ENCODE results near the gene LPP.

Gene LPP

DNA sequence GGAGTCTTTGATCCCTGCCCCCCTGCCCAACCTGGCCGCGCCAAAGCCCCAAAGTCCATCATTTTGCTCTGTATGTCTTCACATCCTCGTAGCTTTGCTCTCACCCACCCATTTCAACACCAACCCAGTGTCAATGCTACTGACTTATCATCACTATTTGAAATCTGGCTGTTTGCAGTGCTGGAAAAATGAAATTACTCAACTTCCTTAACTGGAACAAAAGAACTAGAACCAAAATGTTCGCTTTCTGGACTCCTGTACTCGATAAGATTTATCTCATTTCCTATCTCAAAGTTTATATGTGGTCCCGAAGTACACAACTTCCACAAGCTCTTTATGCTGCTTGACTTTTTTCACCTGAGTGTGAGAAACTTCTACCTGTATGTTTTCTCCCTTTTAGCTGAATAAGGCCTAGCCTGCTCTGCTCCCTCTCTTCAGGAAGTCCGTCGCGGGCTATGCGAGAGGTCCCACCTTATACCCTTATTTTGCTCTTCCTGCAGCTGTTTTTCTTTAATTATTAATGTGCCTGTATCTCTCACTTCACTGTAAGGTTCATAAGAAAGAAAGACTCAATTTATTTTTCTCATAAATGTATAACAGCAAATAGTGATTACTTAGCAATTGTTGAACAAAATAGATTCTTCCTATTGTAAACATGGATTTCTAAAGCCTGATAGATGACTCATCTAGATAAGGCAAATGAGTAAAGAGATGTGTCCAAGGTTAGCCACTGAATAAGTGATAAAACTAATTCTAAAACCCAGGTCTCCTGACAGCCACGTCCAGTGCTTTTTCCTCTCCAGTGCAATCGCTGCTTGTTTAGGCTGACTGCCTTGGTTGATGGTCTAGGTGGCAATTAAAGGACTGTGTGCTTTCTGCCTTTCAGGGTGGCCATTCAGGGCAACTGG is 553.7 kb downstream of the LPP start:
- no peak overlapping the region for H3K4me3 ChIP-seq (replicated peaks; ENCODE audit: insufficient read depth, low read length)
- no peak for DNase-seq (ENCODE audit: low read depth in 1 of 2, low spot score in 1 of 2)
- TF ChIP-seq GABPA (IDR thresholded peaks at IDR 0.05; ENCODE audit: low read depth) (no peak), POLR2AphosphoS5 (IDR thresholded peaks at IDR 0.05; ENCODE audit: low read depth) (no peak), SPI1 (IDR thresholded peaks at IDR 0.05; ENCODE audit: borderline replicate concordance, low read depth) (no peak)
- TF ChIP-seq, protein P1, sequence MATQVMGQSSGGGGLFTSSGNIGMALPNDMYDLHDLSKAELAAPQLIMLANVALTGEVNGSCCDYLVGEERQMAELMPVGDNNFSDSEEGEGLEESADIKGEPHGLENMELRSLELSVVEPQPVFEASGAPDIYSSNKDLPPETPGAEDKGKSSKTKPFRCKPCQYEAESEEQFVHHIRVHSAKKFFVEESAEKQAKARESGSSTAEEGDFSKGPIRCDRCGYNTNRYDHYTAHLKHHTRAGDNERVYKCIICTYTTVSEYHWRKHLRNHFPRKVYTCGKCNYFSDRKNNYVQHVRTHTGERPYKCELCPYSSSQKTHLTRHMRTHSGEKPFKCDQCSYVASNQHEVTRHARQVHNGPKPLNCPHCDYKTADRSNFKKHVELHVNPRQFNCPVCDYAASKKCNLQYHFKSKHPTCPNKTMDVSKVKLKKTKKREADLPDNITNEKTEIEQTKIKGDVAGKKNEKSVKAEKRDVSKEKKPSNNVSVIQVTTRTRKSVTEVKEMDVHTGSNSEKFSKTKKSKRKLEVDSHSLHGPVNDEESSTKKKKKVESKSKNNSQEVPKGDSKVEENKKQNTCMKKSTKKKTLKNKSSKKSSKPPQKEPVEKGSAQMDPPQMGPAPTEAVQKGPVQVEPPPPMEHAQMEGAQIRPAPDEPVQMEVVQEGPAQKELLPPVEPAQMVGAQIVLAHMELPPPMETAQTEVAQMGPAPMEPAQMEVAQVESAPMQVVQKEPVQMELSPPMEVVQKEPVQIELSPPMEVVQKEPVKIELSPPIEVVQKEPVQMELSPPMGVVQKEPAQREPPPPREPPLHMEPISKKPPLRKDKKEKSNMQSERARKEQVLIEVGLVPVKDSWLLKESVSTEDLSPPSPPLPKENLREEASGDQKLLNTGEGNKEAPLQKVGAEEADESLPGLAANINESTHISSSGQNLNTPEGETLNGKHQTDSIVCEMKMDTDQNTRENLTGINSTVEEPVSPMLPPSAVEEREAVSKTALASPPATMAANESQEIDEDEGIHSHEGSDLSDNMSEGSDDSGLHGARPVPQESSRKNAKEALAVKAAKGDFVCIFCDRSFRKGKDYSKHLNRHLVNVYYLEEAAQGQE (IDR thresholded peaks at IDR 0.05; ENCODE audit: insufficient replicate concordance, low read depth), result no peak
- TF ChIP-seq, protein P2, sequence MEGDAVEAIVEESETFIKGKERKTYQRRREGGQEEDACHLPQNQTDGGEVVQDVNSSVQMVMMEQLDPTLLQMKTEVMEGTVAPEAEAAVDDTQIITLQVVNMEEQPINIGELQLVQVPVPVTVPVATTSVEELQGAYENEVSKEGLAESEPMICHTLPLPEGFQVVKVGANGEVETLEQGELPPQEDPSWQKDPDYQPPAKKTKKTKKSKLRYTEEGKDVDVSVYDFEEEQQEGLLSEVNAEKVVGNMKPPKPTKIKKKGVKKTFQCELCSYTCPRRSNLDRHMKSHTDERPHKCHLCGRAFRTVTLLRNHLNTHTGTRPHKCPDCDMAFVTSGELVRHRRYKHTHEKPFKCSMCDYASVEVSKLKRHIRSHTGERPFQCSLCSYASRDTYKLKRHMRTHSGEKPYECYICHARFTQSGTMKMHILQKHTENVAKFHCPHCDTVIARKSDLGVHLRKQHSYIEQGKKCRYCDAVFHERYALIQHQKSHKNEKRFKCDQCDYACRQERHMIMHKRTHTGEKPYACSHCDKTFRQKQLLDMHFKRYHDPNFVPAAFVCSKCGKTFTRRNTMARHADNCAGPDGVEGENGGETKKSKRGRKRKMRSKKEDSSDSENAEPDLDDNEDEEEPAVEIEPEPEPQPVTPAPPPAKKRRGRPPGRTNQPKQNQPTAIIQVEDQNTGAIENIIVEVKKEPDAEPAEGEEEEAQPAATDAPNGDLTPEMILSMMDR (IDR thresholded peaks at IDR 0.05; ENCODE audit: insufficient read depth, low read length), result no peak
- H3K27ac ChIP-seq (replicated peaks), result no peak overlapping the region
- H3K27me3 ChIP-seq (ENCODE audit: insufficient read depth, poor library complexity, severe bottlenecking), result no peaks in the 10 kb centered on the region

DNA sequence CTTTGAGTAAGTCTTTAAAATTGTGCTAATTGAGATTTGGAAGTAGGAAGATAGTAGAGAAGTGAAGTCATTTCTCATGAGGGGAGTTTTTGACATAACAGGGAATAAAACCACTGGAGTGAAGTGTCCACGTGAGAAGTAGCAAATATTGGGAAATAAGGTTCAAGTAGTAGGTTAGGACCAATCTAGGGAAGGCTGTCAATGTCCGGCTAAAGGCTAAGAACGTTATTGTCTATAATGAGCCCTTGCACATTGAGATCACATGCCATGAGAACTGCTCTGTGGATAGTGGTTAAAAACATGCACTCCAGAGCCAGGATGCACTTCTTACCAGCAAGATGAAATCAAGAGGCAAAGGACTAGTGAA is 557.9 kb downstream of the LPP start:
- DNase-seq (ENCODE audit: low read depth in 1 of 2, low spot score in 1 of 2), result no peak
- TF ChIP-seq, protein P1 (IDR thresholded peaks at IDR 0.05; ENCODE audit: insufficient replicate concordance, low read depth), result no peak
- TF ChIP-seq SPI1 (IDR thresholded peaks at IDR 0.05; ENCODE audit: borderline replicate concordance, low read depth), result no peak
- TF ChIP-seq, protein P2 (IDR thresholded peaks at IDR 0.05; ENCODE audit: insufficient read depth, low read length), result no peak
- TF ChIP-seq POLR2AphosphoS5 (IDR thresholded peaks at IDR 0.05; ENCODE audit: low read depth), result no peak
- no peak for TF ChIP-seq GABPA (IDR thresholded peaks at IDR 0.05; ENCODE audit: low read depth)
- Histone ChIP-seq H3K27me3 (ENCODE audit: insufficient read depth, poor library complexity, severe bottlenecking) (no peaks in the 10 kb centered on the region), H3K4me3 (replicated peaks; ENCODE audit: insufficient read depth, low read length) (no peak overlapping the region), H3K27ac (replicated peaks) (peak overlapping the region; percentile 40)

DNA sequence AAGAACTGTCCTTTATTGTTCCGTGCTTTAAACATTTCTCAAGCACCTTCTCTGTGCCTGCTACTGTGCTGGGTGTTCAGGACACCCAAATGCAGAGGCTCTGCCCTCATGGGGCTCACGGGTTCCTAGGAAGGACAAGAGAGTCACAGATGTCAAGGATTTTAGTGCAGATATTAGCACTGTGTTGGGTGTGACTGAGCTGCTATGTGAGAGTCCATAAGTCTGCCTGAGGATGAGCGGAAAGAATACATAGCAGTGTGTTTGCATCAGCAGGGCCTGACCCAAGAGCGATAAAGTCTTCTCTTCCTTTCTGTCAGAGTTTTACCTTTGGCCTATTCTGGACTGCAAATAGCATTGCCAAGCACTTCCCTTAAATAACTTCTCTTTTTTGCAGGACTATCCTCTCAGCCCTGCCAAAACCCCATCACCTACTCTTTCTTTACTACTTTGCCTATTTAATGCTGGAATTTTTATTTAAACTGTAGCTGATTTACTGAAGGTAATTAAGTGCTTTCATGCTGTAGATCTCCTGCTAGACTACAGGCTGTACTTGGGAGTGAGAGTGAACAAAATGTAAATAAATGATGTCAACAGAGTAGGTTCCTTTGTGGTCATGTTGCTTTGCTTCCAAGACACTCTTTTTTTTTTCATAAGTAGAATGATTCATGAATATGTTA is 558.4 kb downstream of the LPP start:
- peak in 1 of 2 experiments; percentile 76 for DNase-seq (ENCODE audit: low read depth in 1 of 2, low spot score in 1 of 2)

DNA sequence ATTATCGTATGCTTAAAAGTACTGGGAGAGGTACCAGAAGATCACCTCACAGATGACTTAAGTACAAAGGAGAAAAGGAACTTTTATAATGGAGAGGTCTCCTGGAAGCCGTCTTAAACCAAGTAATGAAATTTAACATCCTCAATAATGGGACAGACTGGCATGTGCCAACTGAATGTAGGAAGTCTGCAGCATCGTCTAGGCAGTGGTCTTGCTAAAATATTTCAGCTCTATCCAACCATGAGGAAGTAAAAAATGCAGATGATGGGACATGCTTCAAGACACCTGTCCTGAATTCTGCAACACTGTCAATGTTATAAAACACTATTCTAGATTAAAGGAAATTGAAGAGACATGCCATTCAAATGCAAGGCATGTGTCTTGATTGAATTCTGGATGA is 559.0 kb downstream of the LPP start:
- TF ChIP-seq SPI1 (IDR thresholded peaks at IDR 0.05; ENCODE audit: borderline replicate concordance, low read depth), result no peak
- TF ChIP-seq, protein P1 (IDR thresholded peaks at IDR 0.05; ENCODE audit: insufficient replicate concordance, low read depth), result no peak
- TF ChIP-seq POLR2AphosphoS5 (IDR thresholded peaks at IDR 0.05; ENCODE audit: low read depth), result no peak
- no peak for TF ChIP-seq GABPA (IDR thresholded peaks at IDR 0.05; ENCODE audit: low read depth)
- TF ChIP-seq, protein P2 (IDR thresholded peaks at IDR 0.05; ENCODE audit: insufficient read depth, low read length), result no peak
- H3K27ac ChIP-seq (replicated peaks), result peak overlapping the region; percentile 40; the same call in 1 of the 2 replicates

More for the DNA sequence above, 558.4 kb downstream of the LPP start:
- peak overlapping the region; percentile 40 for H3K27ac ChIP-seq (replicated peaks)
- no peak for TF ChIP-seq GABPA (IDR thresholded peaks at IDR 0.05; ENCODE audit: low read depth)
- peak; percentile 95 for TF ChIP-seq SPI1 (IDR thresholded peaks at IDR 0.05; ENCODE audit: borderline replicate concordance, low read depth)
- H3K4me3 ChIP-seq (replicated peaks; ENCODE audit: insufficient read depth, low read length), result no peak overlapping the region
- H3K27me3 ChIP-seq (ENCODE audit: insufficient read depth, poor library complexity, severe bottlenecking), result no peaks in the 10 kb centered on the region

More for the DNA sequence above, 559.0 kb downstream of the LPP start:
- no peak for DNase-seq (ENCODE audit: low read depth in 1 of 2, low spot score in 1 of 2)
- Histone ChIP-seq H3K4me3 (replicated peaks; ENCODE audit: insufficient read depth, low read length) (no peak overlapping the region), H3K27me3 (ENCODE audit: insufficient read depth, poor library complexity, severe bottlenecking) (no peaks in the 10 kb centered on the region)
